HepG2 (cell line): Measurements from ENCODE around the gene PHACTR3. TPM values are rescaled to one million over a fixed set of nuclear protein-coding genes. Genes with fewer than 3 reads are reported as not detected.

Experiments used
- ATAC-seq: fragments of 200-7000 bp; cut with Tn5 transposase; 3 replicates; pipeline ENCODE4 v1.9.1; 2020; ENCODE audit warnings: mild to moderate bottlenecking, moderate library complexity
- BruUV-seq: library from RNA; stranded (reverse); fragments of 400-500 nt; replicated peaks from 2 replicates; lab custom pipeline; 2021; lab: Mats Ljungman, UMichigan
- CTCF ChIA-PET: fragments of 300-600 bp; formaldehyde crosslinking; extraction: SDS; loops from one replicate; lab custom pipeline; 2021; ENCODE audit warnings: low total read pairs, inconsistent platforms, low intra/inter-chr PET ratio; lab: Yijun Ruan, JAX
- POLR2A ChIA-PET: fragments of 350-600 bp; sonication (Branson Sonifier 250); formaldehyde crosslinking; loops from one replicate; lab custom pipeline; 2020; ENCODE audit warnings: antibody characterized with exemption, inconsistent platforms; lab: Yijun Ruan, JAX
- DNase-seq: peaks from one replicate; pipeline ENCODE4 v3.0.0-alpha.2; 2015; ENCODE audit warnings: low spot score
- FAIRE-seq: peaks from 3 replicates; lab custom pipeline; 2011; peaks lifted over from hg19 to GRCh38; lab: Jason Lieb, UNC
- H2AFZ ChIP-seq: one replicate; pipeline ENCODE4 v1.6.1; 2011; ENCODE audit warnings: low read length, inconsistent platforms
- H3K27ac ChIP-seq: fragments of 300-600 bp; 3 replicates; pipeline ENCODE4 v1.8.0; 2011; ENCODE audit warnings: mixed run types, mild to moderate bottlenecking, mixed read lengths, low read length, inconsistent platforms; ENCODE audit not compliant: insufficient read depth; ENCODE audit errors: extremely low read length
- H3K27me3 ChIP-seq, 2 experiments: fragments of 200-600 bp in 1 of 2; 2 replicates in 1 of 2; 3 replicates in 1 of 2; pipeline versions ENCODE4 v1.6.0 to v1.8.0; 2011; ENCODE audit warnings: low read length in 2 of 2, mild to moderate bottlenecking in 2 of 2, moderate library complexity in 2 of 2, inconsistent platforms in 1 of 2; ENCODE audit not compliant: insufficient read depth in 2 of 2, control insufficient read depth in 1 of 2
- H3K36me3 ChIP-seq, 2 experiments: fragments of 200-600 bp in 1 of 2; replicated peaks in 1 of 2; 2 replicates in 1 of 2; 3 replicates in 1 of 2; pipeline versions ENCODE4 v1.5.1 to v1.8.0; 2011; ENCODE audit warnings: low read length in 2 of 2, inconsistent platforms in 1 of 2; ENCODE audit not compliant: insufficient read depth in 2 of 2, control insufficient read depth in 1 of 2
- H3K4me1 ChIP-seq: 2 replicates; pipeline ENCODE4 v1.5.1; 2012; ENCODE audit warnings: low read length, inconsistent platforms; ENCODE audit not compliant: insufficient read depth
- H3K4me2 ChIP-seq: 2 replicates; pipeline ENCODE4 v1.6.0; 2011; ENCODE audit warnings: low read depth, low read length, inconsistent platforms
- H3K4me3 ChIP-seq, 3 experiments: fragments of 200-600 bp in 1 of 3; sonication (generic), shearing (Covaris generic) in 1 of 3; replicated peaks in 1 of 3; 2 replicates each; pipeline ENCODE4 v1.5.1; 2011 to 2016; ENCODE audit warnings: low read length in 3 of 3, inconsistent platforms in 2 of 3, low read depth in 2 of 3, mild to moderate bottlenecking in 2 of 3, control low read depth in 1 of 3, mixed read lengths in 1 of 3; ENCODE audit not compliant: insufficient read depth in 1 of 3
- H3K79me2 ChIP-seq: one replicate; pipeline ENCODE4 v1.6.1; 2011; ENCODE audit warnings: low read length, inconsistent platforms; ENCODE audit not compliant: insufficient read depth
- H3K9ac ChIP-seq: 2 replicates; pipeline ENCODE4 v1.6.0; 2011; ENCODE audit warnings: mild to moderate bottlenecking, low read depth, low read length, inconsistent platforms; ENCODE audit not compliant: insufficient read depth
- H3K9me3 ChIP-seq: 2 replicates; pipeline ENCODE4 v1.5.1; 2012; ENCODE audit warnings: mild to moderate bottlenecking, low read length
- H4K20me1 ChIP-seq: 2 replicates; pipeline ENCODE4 v1.6.0; 2011; ENCODE audit warnings: inconsistent platforms, mild to moderate bottlenecking, low read length, moderate library complexity; ENCODE audit not compliant: insufficient read depth
- FOSL1 ChIP-seq: sonication (generic); formaldehyde crosslinking; IDR thresholded peaks from 2 replicates; pipeline ENCODE4 v1.9.0; 2021; ENCODE audit warnings: missing genetic modification reagents, borderline replicate concordance
- FOXM1 ChIP-seq: sonication (generic); formaldehyde crosslinking; IDR thresholded peaks from 2 replicates; pipeline ENCODE4 v1.5.0; 2020; ENCODE audit warnings: missing genetic modification reagents
- HDAC6 ChIP-seq: fragments of 200-600 bp; sonication (generic); IDR thresholded peaks from 2 replicates; pipeline ENCODE4 v1.7.0; 2017; ENCODE audit warnings: mild to moderate bottlenecking, antibody characterized with exemption, low read length, low read depth
- LCORL ChIP-seq, 2 experiments: fragments of 450-650 bp in 1 of 2; sonication (generic) in 1 of 2; formaldehyde crosslinking in 1 of 2; IDR thresholded peaks; 2 replicates each; pipeline versions ENCODE4 v1.5.0 to v1.6.1; 2017 to 2020; ENCODE audit warnings: antibody characterized with exemption in 1 of 2, missing genetic modification reagents in 1 of 2
- LRRFIP1 ChIP-seq: sonication (generic); formaldehyde crosslinking; conservative IDR thresholded peaks from 2 replicates; pipeline ENCODE4 v1.4.0; 2020; ENCODE audit warnings: missing genetic modification reagents
- NFE2L2 ChIP-seq: fragments of 150-350 bp; IDR thresholded peaks from 2 replicates; pipeline ENCODE4 v1.6.1; 2014; ENCODE audit warnings: low read length
- PRDM15 ChIP-seq: sonication (generic); formaldehyde crosslinking; IDR thresholded peaks from 2 replicates; pipeline ENCODE4 v1.4.0; 2020; ENCODE audit warnings: missing genetic modification reagents
- ZNF264 ChIP-seq: sonication (generic); formaldehyde crosslinking; IDR thresholded peaks from 2 replicates; pipeline ENCODE4 v1.4.0; 2020; ENCODE audit warnings: missing genetic modification reagents
- ZNF350 ChIP-seq: sonication (generic); formaldehyde crosslinking; IDR thresholded peaks from 2 replicates; pipeline ENCODE4 v1.4.0; 2020; ENCODE audit warnings: mild to moderate bottlenecking, low read depth, missing genetic modification reagents, borderline replicate concordance
- ZNF564 ChIP-seq: sonication (generic); formaldehyde crosslinking; IDR thresholded peaks from 2 replicates; pipeline ENCODE4 v1.8.1; 2023; ENCODE audit warnings: mild to moderate bottlenecking, missing genetic modification reagents
- ZNF598 ChIP-seq: sonication (generic); formaldehyde crosslinking; IDR thresholded peaks from 2 replicates; pipeline ENCODE4 v1.5.1; 2020; ENCODE audit warnings: mild to moderate bottlenecking, missing genetic modification reagents, borderline replicate concordance
- WGBS: methylation state at CpG from one replicate; pipeline ENCODE4 v1.1.6; 2017; ENCODE audit warnings: low lambda C conversion rate; 5-methylcytosine and 5-hydroxymethylcytosine counted together
- in situ Hi-C: cut with HindIII; loops from 2 replicates; pipeline ENCODE4 v1.10.0; 2017; ENCODE audit warnings: low pct_unique_long_range_greater_than_20kb; ENCODE audit not compliant: extremely low pct_ligation_motif_present
- intact Hi-C: fragments of 100-400 bp; cut with micrococcal nuclease; formaldehyde crosslinking; loops from one replicate; pipeline ENCODE4 v1.10.0; 2022; ENCODE audit not compliant: unreplicated experiment
- polyA plus RNA-seq, 8 experiments: library from polyadenylated mRNA; depleted of rRNA in 3 of 8; stranded (reverse) in 7 of 8; unstranded in 1 of 8; fragments of >200 nt; fragmentation: Illumina TruSeq in 4 of 8; extraction: Trizol in 4 of 8; gene quantifications; 2 replicates each; pipeline versions ENCODE4 v1.2.1 to v1.2.3, GENCODE V29; 2011 to 2016; ENCODE audit warnings: low read depth in 4 of 8, missing spikeins in 1 of 8, mixed read lengths in 1 of 8; ENCODE audit not compliant: insufficient read depth in 1 of 8
- total RNA-seq, 5 experiments: library from RNA; depleted of rRNA; stranded (reverse); fragments of >200 nt; fragmentation: Illumina TruSeq; extraction: Trizol; gene quantifications; 2 replicates each; pipeline ENCODE4 v1.2.3, GENCODE V29; 2016; ENCODE audit warnings: low read depth in 1 of 5
- TF ChIP-seq, protein P1 (sequence below): sonication (generic); formaldehyde crosslinking; conservative IDR thresholded peaks from 2 replicates; pipeline ENCODE4 v1.5.0; 2020; ENCODE audit warnings: missing genetic modification reagents
- TF ChIP-seq, protein P2 (sequence below): IDR thresholded peaks from 2 replicates; pipeline ENCODE4 v1.6.1; 2016; ENCODE audit warnings: mild to moderate bottlenecking
- TF ChIP-seq, protein P3 (sequence below): IDR thresholded peaks from 2 replicates; pipeline ENCODE4 v1.6.1; 2018; ENCODE audit warnings: missing genetic modification reagents

PHACTR3 gene
- total and polyA plus RNA-seq, 2 of the 13 experiments (the other 11 are each of a cell fraction or from before 2014, with no cell fraction given) = not detected

- DNase-seq (no peak), ATAC-seq (no peak), FAIRE-seq (no peak)
- no peak overlapping the region for H3K27ac ChIP-seq
- H3K4me1 ChIP-seq = no peaks in the 10 kb centered on the region
- CTCF ChIA-PET = no interaction called here
- H3K4me2 ChIP-seq = no peak overlapping the region
- H3K79me2 ChIP-seq = no peaks in the 10 kb centered on the region
- intact Hi-C loops (no loop called here), in situ Hi-C loops (no loop called here)
- H3K4me3 ChIP-seq = no peak overlapping the region
- no peaks in the 10 kb centered on the region for H3K36me3 ChIP-seq
- no peaks in the 10 kb centered on the region for H3K9me3 ChIP-seq
- no peaks in the 10 kb centered on the region for H4K20me1 ChIP-seq
- under 1% methylated on average over 7 of the region's 7 CpGs for WGBS
- BruUV-seq = no TSS peak
- H3K9ac ChIP-seq = no peak overlapping the region
- POLR2A ChIA-PET = no interaction called here
- H2AFZ ChIP-seq = no peak overlapping the region
- H3K27me3 ChIP-seq = peaks cover 0 to 16% of the 10 kb centered on the region in 2 experiments; a peak in 2 of 5 replicates
- no peak for TF ChIP-seq ZNF564 (CRISPR knock-in tag)
- no peak for TF ChIP-seq ZNF350 (CRISPR knock-in tag)
- no peak for TF ChIP-seq LCORL (IDR thresholded peaks at IDR 0.05)
- no peak for TF ChIP-seq LCORL (CRISPR knock-in tag; IDR thresholded peaks at IDR 0.05)
- no peak for TF ChIP-seq NFE2L2
- no peak for TF ChIP-seq PRDM15 (CRISPR knock-in tag)
- TF ChIP-seq HDAC6 = no peak
- TF ChIP-seq, protein P1, sequence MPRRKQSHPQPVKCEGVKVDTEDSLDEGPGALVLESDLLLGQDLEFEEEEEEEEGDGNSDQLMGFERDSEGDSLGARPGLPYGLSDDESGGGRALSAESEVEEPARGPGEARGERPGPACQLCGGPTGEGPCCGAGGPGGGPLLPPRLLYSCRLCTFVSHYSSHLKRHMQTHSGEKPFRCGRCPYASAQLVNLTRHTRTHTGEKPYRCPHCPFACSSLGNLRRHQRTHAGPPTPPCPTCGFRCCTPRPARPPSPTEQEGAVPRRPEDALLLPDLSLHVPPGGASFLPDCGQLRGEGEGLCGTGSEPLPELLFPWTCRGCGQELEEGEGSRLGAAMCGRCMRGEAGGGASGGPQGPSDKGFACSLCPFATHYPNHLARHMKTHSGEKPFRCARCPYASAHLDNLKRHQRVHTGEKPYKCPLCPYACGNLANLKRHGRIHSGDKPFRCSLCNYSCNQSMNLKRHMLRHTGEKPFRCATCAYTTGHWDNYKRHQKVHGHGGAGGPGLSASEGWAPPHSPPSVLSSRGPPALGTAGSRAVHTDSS (CRISPR knock-in tag) = no peak
- TF ChIP-seq FOXM1 = no peak
- no peak for TF ChIP-seq ZNF598 (CRISPR knock-in tag)
- TF ChIP-seq ZNF264 (CRISPR knock-in tag) = no peak
- no peak for TF ChIP-seq FOSL1 (CRISPR knock-in tag)
- TF ChIP-seq, protein P2, sequence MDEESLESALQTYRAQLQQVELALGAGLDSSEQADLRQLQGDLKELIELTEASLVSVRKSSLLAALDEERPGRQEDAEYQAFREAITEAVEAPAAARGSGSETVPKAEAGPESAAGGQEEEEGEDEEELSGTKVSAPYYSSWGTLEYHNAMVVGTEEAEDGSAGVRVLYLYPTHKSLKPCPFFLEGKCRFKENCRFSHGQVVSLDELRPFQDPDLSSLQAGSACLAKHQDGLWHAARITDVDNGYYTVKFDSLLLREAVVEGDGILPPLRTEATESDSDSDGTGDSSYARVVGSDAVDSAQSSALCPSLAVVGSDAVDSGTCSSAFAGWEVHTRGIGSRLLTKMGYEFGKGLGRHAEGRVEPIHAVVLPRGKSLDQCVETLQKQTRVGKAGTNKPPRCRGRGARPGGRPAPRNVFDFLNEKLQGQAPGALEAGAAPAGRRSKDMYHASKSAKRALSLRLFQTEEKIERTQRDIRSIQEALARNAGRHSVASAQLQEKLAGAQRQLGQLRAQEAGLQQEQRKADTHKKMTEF = no peak
- no peak for TF ChIP-seq LRRFIP1
- TF ChIP-seq, protein P3, sequence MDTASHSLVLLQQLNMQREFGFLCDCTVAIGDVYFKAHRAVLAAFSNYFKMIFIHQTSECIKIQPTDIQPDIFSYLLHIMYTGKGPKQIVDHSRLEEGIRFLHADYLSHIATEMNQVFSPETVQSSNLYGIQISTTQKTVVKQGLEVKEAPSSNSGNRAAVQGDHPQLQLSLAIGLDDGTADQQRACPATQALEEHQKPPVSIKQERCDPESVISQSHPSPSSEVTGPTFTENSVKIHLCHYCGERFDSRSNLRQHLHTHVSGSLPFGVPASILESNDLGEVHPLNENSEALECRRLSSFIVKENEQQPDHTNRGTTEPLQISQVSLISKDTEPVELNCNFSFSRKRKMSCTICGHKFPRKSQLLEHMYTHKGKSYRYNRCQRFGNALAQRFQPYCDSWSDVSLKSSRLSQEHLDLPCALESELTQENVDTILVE = no peak
These were observed 44.2 kb downstream of the PHACTR3 start for GRCh38 chr20:59648466-59649070.
